H9 (cell line): ENCODE results near the gene SUSD2. TPM values are rescaled to one million over a fixed set of nuclear protein-coding genes. Genes with fewer than 3 reads are reported as not detected.
A peak's percentile ranks its signal among the peaks of the same experiment; 100 is the strongest.

Source experiments
- DNase-seq: peaks from one replicate; pipeline ENCODE4 v3.0.0-alpha.2; 2017
- H2AFZ ChIP-seq: one replicate; pipeline ENCODE4 v1.6.1; 2013; ENCODE audit warnings: mild to moderate bottlenecking, low read length, control low read depth, moderate library complexity
- H2AK5ac ChIP-seq: 2 replicates; pipeline ENCODE4 v1.6.1; 2013; ENCODE audit warnings: low read length, control low read depth, mixed read lengths; ENCODE audit not compliant: insufficient read length
- H2BK120ac ChIP-seq: one replicate; pipeline ENCODE4 v1.6.1; 2013; ENCODE audit warnings: low read depth, mild to moderate bottlenecking, low read length, control low read depth, inconsistent platforms; ENCODE audit not compliant: poor library complexity, severe bottlenecking
- H2BK12ac ChIP-seq: 2 replicates; pipeline ENCODE4 v1.6.1; 2013; ENCODE audit warnings: low read length, control low read depth, mixed read lengths, low read depth; ENCODE audit not compliant: insufficient read length
- H2BK15ac ChIP-seq: 2 replicates; pipeline ENCODE4 v1.6.1; 2013; ENCODE audit warnings: low read depth, low read length, control low read depth
- H2BK20ac ChIP-seq: one replicate; pipeline ENCODE4 v1.6.1; 2013; ENCODE audit warnings: low read depth, mild to moderate bottlenecking, low read length, control low read depth, inconsistent platforms; ENCODE audit not compliant: poor library complexity, severe bottlenecking
- H2BK5ac ChIP-seq: 2 replicates; pipeline ENCODE4 v1.6.1; 2013; ENCODE audit warnings: low read length, control low read depth, mixed read lengths; ENCODE audit not compliant: insufficient read length
- H3K14ac ChIP-seq: 2 replicates; pipeline ENCODE4 v1.6.1; 2013; ENCODE audit warnings: low read length, control low read depth; ENCODE audit not compliant: insufficient read depth
- H3K18ac ChIP-seq: 2 replicates; pipeline ENCODE4 v1.6.1; 2013; ENCODE audit warnings: low read depth, mild to moderate bottlenecking, mixed read lengths, low read length, control low read depth; ENCODE audit not compliant: insufficient read length
- H3K23ac ChIP-seq: 2 replicates; pipeline ENCODE4 v1.6.1; 2013; ENCODE audit warnings: low read length, control low read depth, mixed read lengths, low read depth; ENCODE audit not compliant: insufficient read length
- H3K23me2 ChIP-seq: 2 replicates; pipeline ENCODE4 v1.6.1; 2013; ENCODE audit warnings: low read depth, mild to moderate bottlenecking, mixed read lengths, low read length, control low read depth; ENCODE audit not compliant: insufficient read length, poor library complexity, severe bottlenecking
- H3K27ac ChIP-seq: 2 replicates; pipeline ENCODE4 v1.5.1; 2013; ENCODE audit warnings: low read length, control low read depth, mixed read lengths, low read depth; ENCODE audit not compliant: insufficient read length
- H3K27me3 ChIP-seq: 2 replicates; pipeline ENCODE4 v1.6.1; 2013; ENCODE audit warnings: low read length, control low read depth, inconsistent platforms; ENCODE audit not compliant: insufficient read depth
- H3K4ac ChIP-seq: 2 replicates; pipeline ENCODE4 v1.6.1; 2013; ENCODE audit warnings: low read depth, mild to moderate bottlenecking, control low read depth, inconsistent platforms, low read length, moderate library complexity
- H3K4me1 ChIP-seq: 2 replicates; pipeline ENCODE4 v1.6.1; 2013; ENCODE audit warnings: low read length, control low read depth, inconsistent platforms; ENCODE audit not compliant: insufficient read depth
- H3K4me2 ChIP-seq: 2 replicates; pipeline ENCODE4 v1.6.1; 2013; ENCODE audit warnings: low read length, control low read depth, mixed read lengths; ENCODE audit not compliant: insufficient read length, insufficient read depth
- H3K56ac ChIP-seq: 2 replicates; pipeline ENCODE4 v1.6.1; 2013; ENCODE audit warnings: low read depth, mild to moderate bottlenecking, mixed read lengths, low read length, control low read depth; ENCODE audit not compliant: insufficient read length
- H3K79me1 ChIP-seq: 2 replicates; pipeline ENCODE4 v1.6.1; 2013; ENCODE audit warnings: low read depth, mild to moderate bottlenecking, moderate library complexity, low read length, control low read depth, inconsistent platforms; ENCODE audit not compliant: insufficient read depth, poor library complexity, severe bottlenecking
- H3K79me2 ChIP-seq: 2 replicates; pipeline ENCODE4 v1.6.1; 2013; ENCODE audit warnings: low read length, control low read depth, inconsistent platforms; ENCODE audit not compliant: insufficient read depth
- H3K9ac ChIP-seq: 2 replicates; pipeline ENCODE4 v1.6.1; 2013; ENCODE audit warnings: low read length, control low read depth, mixed read lengths; ENCODE audit not compliant: insufficient read length; ENCODE audit errors: extremely low read depth
- H3K9me3 ChIP-seq: one replicate; pipeline ENCODE4 v1.6.1; 2013; ENCODE audit warnings: low read depth, low read length, inconsistent platforms; ENCODE audit not compliant: control insufficient read depth
- H3T11ph ChIP-seq: one replicate; pipeline ENCODE4 v1.6.1; 2013; ENCODE audit warnings: mild to moderate bottlenecking, low read length, control low read depth, inconsistent platforms
- H4K20me1 ChIP-seq: one replicate; pipeline ENCODE4 v1.6.1; 2013; ENCODE audit not compliant: control insufficient read depth, insufficient read length, insufficient read depth
- H4K5ac ChIP-seq: 2 replicates; pipeline ENCODE4 v1.6.1; 2013; ENCODE audit warnings: low read depth, mild to moderate bottlenecking, mixed read lengths, low read length, control low read depth; ENCODE audit not compliant: insufficient read length
- H4K8ac ChIP-seq: replicated peaks from 2 replicates; pipeline ENCODE4 v1.6.1; 2013; ENCODE audit warnings: low read length, control low read depth, mixed read lengths, low read depth; ENCODE audit not compliant: insufficient read length
- H4K91ac ChIP-seq: 2 replicates; pipeline ENCODE4 v1.6.1; 2013; ENCODE audit warnings: low read depth, mild to moderate bottlenecking, moderate library complexity, mixed read lengths, low read length, control low read depth; ENCODE audit not compliant: insufficient read length
- H3K27ac Mint-ChIP-seq, 3 experiments: 2 replicates in 2 of 3; 3 replicates in 1 of 3; pipeline ENCODE4 v1.8.0; 2020 to 2021; ENCODE audit warnings: mixed read lengths in 3 of 3, mild to moderate bottlenecking in 1 of 3, moderate library complexity in 1 of 3
- H3K27me3 Mint-ChIP-seq: 2 replicates; pipeline ENCODE4 v1.8.0; 2021; ENCODE audit warnings: low read depth, mild to moderate bottlenecking, moderate library complexity, mixed read lengths
- H3K36me3 Mint-ChIP-seq, 3 experiments: 2 replicates in 2 of 3; 3 replicates in 1 of 3; pipeline ENCODE4 v1.8.0; 2020 to 2021; ENCODE audit warnings: low read depth in 3 of 3, mixed read lengths in 3 of 3; ENCODE audit not compliant: insufficient read depth in 1 of 3
- H3K4me1 Mint-ChIP-seq, 2 experiments: 2 replicates each; pipeline ENCODE4 v1.8.0; 2020; ENCODE audit warnings: mixed read lengths in 2 of 2
- H3K4me3 Mint-ChIP-seq, 2 experiments: 2 replicates in 1 of 2; 3 replicates in 1 of 2; pipeline ENCODE4 v1.8.0; 2020 to 2021; ENCODE audit warnings: mild to moderate bottlenecking in 2 of 2, mixed read lengths in 2 of 2, moderate library complexity in 1 of 2
- H3K9me3 Mint-ChIP-seq, 2 experiments: 2 replicates in 1 of 2; 3 replicates in 1 of 2; pipeline ENCODE4 v1.8.0; 2020; ENCODE audit warnings: mild to moderate bottlenecking in 2 of 2, mixed read lengths in 2 of 2, moderate library complexity in 1 of 2
- CTCF ChIP-seq: fragments of 200-600 bp; sonication (generic); conservative IDR thresholded peaks from 3 replicates; pipeline ENCODE4 v1.8.0; 2021; ENCODE audit warnings: antibody characterized with exemption, mild to moderate bottlenecking
- WGBS: extraction: QIAGEN DNeasy Blood & Tissue Kit; methylation state at CpG from one replicate; pipeline ENCODE4 v1.1.7; 2013; ENCODE audit warnings: missing lambda C conversion rate, low lambda C conversion rate, mixed read lengths; ENCODE audit not compliant: insufficient read length; ENCODE audit errors: extremely low coverage; 5-methylcytosine and 5-hydroxymethylcytosine counted together
- total RNA-seq: library from RNA; stranded (reverse); gene quantifications from 2 replicates; pipeline ENCODE4 v1.2.1, GENCODE V29; 2021

Gene SUSD2
- total RNA-seq, 1 experiment from 2014 or later = 4.2 TPM

DNA sequence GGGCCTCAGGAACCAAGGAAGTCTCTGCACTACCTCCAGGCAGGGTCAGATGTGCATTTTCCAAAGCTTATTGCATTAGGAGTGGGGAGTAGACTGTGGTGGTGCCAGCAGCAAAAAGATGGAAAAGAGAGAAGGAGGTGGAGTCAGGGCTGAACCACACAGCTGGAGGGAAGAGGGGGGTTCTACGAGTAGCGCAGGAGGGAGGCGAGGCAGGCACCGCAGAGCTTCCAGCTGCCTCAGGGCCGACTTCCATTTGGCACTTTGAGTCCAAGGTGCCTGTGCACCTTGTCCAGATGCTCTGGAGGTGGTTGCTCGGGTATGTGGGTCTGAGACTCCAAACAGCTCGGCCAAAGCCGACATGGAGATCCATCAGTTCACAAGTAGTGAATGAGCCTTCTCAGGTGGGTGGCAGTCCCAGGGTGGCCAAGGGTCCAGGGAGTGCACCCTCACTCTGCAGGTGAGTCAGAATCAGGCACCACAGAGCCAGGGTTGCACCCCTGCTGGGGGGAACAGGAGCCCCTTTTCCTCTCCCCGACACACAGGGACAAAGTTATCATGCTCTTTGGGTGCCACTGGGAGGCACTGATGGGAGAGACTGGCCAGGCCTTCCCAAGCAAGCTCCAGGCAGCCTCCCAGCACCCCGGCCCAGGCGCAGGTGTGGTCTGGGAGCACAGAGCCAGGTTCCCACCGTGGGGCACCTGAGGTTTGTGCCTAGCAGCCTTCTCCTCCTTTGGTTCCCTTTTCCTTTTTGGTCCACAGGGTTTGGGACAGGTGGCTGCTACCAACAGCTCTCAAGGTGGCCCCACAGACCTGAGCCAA is 33.4 kb downstream of the SUSD2 start:
- Histone ChIP-seq H3K56ac (no peak overlapping the region), H3K23ac (no peak overlapping the region), H4K5ac (no peak overlapping the region), H2BK12ac (no peak overlapping the region), H3T11ph (no peak overlapping the region), H3K14ac (no peak overlapping the region), H3K4ac (no peak overlapping the region), H3K79me1 (no peaks in the 10 kb centered on the region), H3K27ac (no peak overlapping the region), H3K9ac (no peak overlapping the region), H3K23me2 (no peaks in the 10 kb centered on the region), H2BK15ac (no peak overlapping the region), H3K4me2 (no peak overlapping the region), H2BK5ac (no peak overlapping the region), H4K8ac (no peak overlapping the region), H4K91ac (no peak overlapping the region), H3K9me3 (no peaks in the 10 kb centered on the region), H3K27me3 (no peaks in the 10 kb centered on the region), H2AFZ (no peak overlapping the region), H2AK5ac (no peak overlapping the region), H3K18ac (no peak overlapping the region), H2BK20ac (no peak overlapping the region), H3K4me1 (no peaks in the 10 kb centered on the region), H3K79me2 (no peaks in the 10 kb centered on the region), H4K20me1 (no peaks in the 10 kb centered on the region), H2BK120ac (no peak overlapping the region)
- Mint-ChIP-seq H3K36me3 (no peaks in the 10 kb centered on the region), H3K4me1 (peaks cover 21 to 23% of the 10 kb centered on the region in 2 experiments), H3K4me3 (no peak overlapping the region), H3K27ac (peak overlapping the region; percentile 21 to 76 (median 21); a peak in 6 of 7 replicates), H3K27me3 (peaks cover 4% of the 10 kb centered on the region), H3K9me3 (no peaks in the 10 kb centered on the region)
- TF ChIP-seq CTCF = no peak
- WGBS = no CpG with 5 or more reads among the region's 12 CpGs
- DNase-seq = no peak
